ENCODE data around the gene ZBTB39.
A peak's percentile ranks its signal among the peaks of the same experiment; 100 is the strongest.
"Not testable (repeated sequence)": the region's sequence is repeated elsewhere in the genome, so short reads cannot be mapped to it uniquely, and the experiment has no call there.

Gene ZBTB39
- total RNA-seq = 22.2 to 35.0 reads per million in 2 donors

- peak; percentile 63 for DNase-seq
These were observed at the start of gene ZBTB39 for GRCh38 chr12:57005980-57006808. Gene ZBTB39, minus strand, starts transcription at chr12:57006546. Its CDS starts 1,629 bp downstream, at chr12:57004917.

GRCh38 chr12:57055824-57056223 is 49.5 kb upstream of the ZBTB39 start:
- DNase-seq = no peak

GRCh38 chr12:57053901-57054300 is 47.6 kb upstream of the ZBTB39 start:
- not testable (repeated sequence) for DNase-seq

GRCh38 chr12:57053146-57053545 is 46.8 kb upstream of the ZBTB39 start:
- DNase-seq = not testable (repeated sequence)

- no peak for DNase-seq
These were observed 44.7 kb upstream of the ZBTB39 start for GRCh38 chr12:57051011-57051410.

GRCh38 chr12:57049890-57050289 is 43.5 kb upstream of the ZBTB39 start, which contains the start of gene MYO1A:
Gene MYO1A, minus strand, starts transcription at chr12:57050129. Its CDS starts 1,806 bp downstream, at chr12:57048323.
- DNase-seq = no peak

- DNase-seq = no peak
These were observed 42.7 kb upstream of the ZBTB39 start for GRCh38 chr12:57049119-57049446.

GRCh38 chr12:57048423-57049118 is 42.2 kb upstream of the ZBTB39 start:
- DNase-seq = no peak

GRCh38 chr12:57047981-57048380 is 41.6 kb upstream of the ZBTB39 start:
- DNase-seq = no peak

GRCh38 chr12:57046947-57047890 is 40.9 kb upstream of the ZBTB39 start:
- DNase-seq = no peak

GRCh38 chr12:57046086-57046791 is 39.9 kb upstream of the ZBTB39 start:
- no peak for DNase-seq

- DNase-seq = no peak
These were observed 38.5 kb upstream of the ZBTB39 start for GRCh38 chr12:57044889-57045288.

- DNase-seq = no peak
These were observed 38.1 kb upstream of the ZBTB39 start for GRCh38 chr12:57044468-57044867.

GRCh38 chr12:57042695-57043094 is 36.3 kb upstream of the ZBTB39 start:
- no peak for DNase-seq

- DNase-seq = no peak
These were observed 34.4 kb upstream of the ZBTB39 start for GRCh38 chr12:57040750-57041149.

- no peak for DNase-seq
These were observed 33.9 kb upstream of the ZBTB39 start for GRCh38 chr12:57040211-57040610.

- no peak for DNase-seq
These were observed 32.9 kb upstream of the ZBTB39 start for GRCh38 chr12:57039016-57039798.

GRCh38 chr12:57037264-57037663 is 30.9 kb upstream of the ZBTB39 start:
- no peak for DNase-seq

GRCh38 chr12:57033431-57033830 is 27.1 kb upstream of the ZBTB39 start:
- DNase-seq = no peak

GRCh38 chr12:57031789-57032188 is 25.4 kb upstream of the ZBTB39 start:
- DNase-seq = no peak

- no peak for DNase-seq
These were observed 24.9 kb upstream of the ZBTB39 start for GRCh38 chr12:57031138-57031725.

Measured in T-helper 9 cell (primary cell).